Fibroblast of the aortic adventitia (primary cell): ENCODE results near the gene ITCH. TPM values are rescaled to one million over a fixed set of nuclear protein-coding genes. Genes with fewer than 3 reads are reported as not detected.

ENCODE experiments used
- DNase-seq: peaks from one replicate; pipeline ENCODE4 v3.0.0-alpha.2; 2010; ENCODE audit warnings: low read depth
- H3K4me3 ChIP-seq: 2 replicates; pipeline ENCODE4 v1.5.1; 2011; ENCODE audit warnings: low read depth, mild to moderate bottlenecking, control low read depth, low read length, moderate library complexity
- CTCF ChIP-seq: IDR thresholded peaks from 2 replicates; pipeline ENCODE4 v1.5.1; 2011; ENCODE audit warnings: mild to moderate bottlenecking, low read length, control low read depth, inconsistent platforms; ENCODE audit not compliant: insufficient read depth
- total RNA-seq: library from RNA; depleted of rRNA; stranded (reverse); fragments of >200 nt; gene quantifications from 2 replicates; pipeline ENCODE4 v1.2.3, GENCODE V29; 2012; ENCODE audit warnings: low replicate concordance

ITCH gene
- total RNA-seq, 1 donor, result 70.7 TPM

- TF ChIP-seq CTCF, result peak; percentile 58
- H3K4me3 ChIP-seq, result no peak overlapping the region
- peak; percentile 86 for DNase-seq
Measured at GRCh38 chr20:34522969-34523871, 160.1 kb downstream of the ITCH start.

- no peak for DNase-seq
Measured at GRCh38 chr20:34524426-34524825, 161.4 kb downstream of the ITCH start.

GRCh38 chr20:34525342-34525708, 162.3 kb downstream of the ITCH start:
- no peak for TF ChIP-seq CTCF
- DNase-seq, result no peak
- no peak overlapping the region for H3K4me3 ChIP-seq

More at GRCh38 chr20:34524426-34524825, 161.4 kb downstream of the ITCH start:
- no peak overlapping the region for H3K4me3 ChIP-seq
- TF ChIP-seq CTCF, result no peak

- no peak for TF ChIP-seq CTCF
- DNase-seq, result peak; percentile 98
- no peak overlapping the region for H3K4me3 ChIP-seq
Measured at GRCh38 chr20:34525709-34526416, 162.8 kb downstream of the ITCH start.

GRCh38 chr20:34526466-34526865, 163.4 kb downstream of the ITCH start:
- no peak for TF ChIP-seq CTCF
- no peak overlapping the region for H3K4me3 ChIP-seq
- no peak for DNase-seq

- no peak for TF ChIP-seq CTCF
- DNase-seq, result no peak
- no peak overlapping the region for H3K4me3 ChIP-seq
Measured at GRCh38 chr20:34527016-34527415, 163.9 kb downstream of the ITCH start.
